Measurements from ENCODE around the gene WDR19. TPM values are rescaled to one million over a fixed set of nuclear protein-coding genes. Genes with fewer than 3 reads are reported as not detected.

WDR19 gene
- total and polyA plus RNA-seq, 2 of the 4 experiments (the other 2 are of a cell fraction), result 16.0 to 22.6 TPM

GRCh38 chr4:39308611-39309010, 126.3 kb downstream of the WDR19 start:
- dilution Hi-C loops (cut with HindIII; ENCODE audit: low sequenced_read_pairs, unreplicated experiment), result no loop called here
- no peak overlapping the region for H2BK120ac ChIP-seq (ENCODE audit: low read depth, low read length)
- TF ChIP-seq BHLHE40 (IDR thresholded peaks at IDR 0.05; ENCODE audit: low read depth, low read length), result no peak
- TF ChIP-seq MXI1 (IDR thresholded peaks at IDR 0.05; ENCODE audit: borderline replicate concordance, low read depth, low read length), result no peak
- TF ChIP-seq RAD21 (IDR thresholded peaks at IDR 0.05; ENCODE audit: low read length), result no peak
- no peak for TF ChIP-seq USF2 (IDR thresholded peaks at IDR 0.05; ENCODE audit: low read depth, low read length)
- H4K91ac ChIP-seq (ENCODE audit: insufficient read depth, low read depth, low read length), result no peak overlapping the region
- ATAC-seq (ENCODE audit: low read depth), result no peak
- ChIA-PET CTCF (no interaction called here), POLR2A (ENCODE audit: unreplicated experiment) (no interaction called here)
- intact Hi-C loops (cut with micrococcal nuclease), result no loop called here
- no peaks in the 10 kb centered on the region for H3K27me3 ChIP-seq (ENCODE audit: control insufficient read depth, insufficient read depth, low read length)
- no peak overlapping the region for H2AK5ac ChIP-seq (ENCODE audit: low read depth, low read length)
- no peak overlapping the region for H2AFZ ChIP-seq (replicated peaks; ENCODE audit: low read length, poor library complexity)
- no peak overlapping the region for H3K4me3 ChIP-seq (ENCODE audit: insufficient read depth, low read depth, low read length)
- H4K20me1 ChIP-seq (ENCODE audit: insufficient read depth, low read length), result no peaks in the 10 kb centered on the region
- no peaks in the 10 kb centered on the region for H3K9me3 ChIP-seq (ENCODE audit: control insufficient read depth, insufficient read depth, low read length)
- H3K4me1 ChIP-seq (ENCODE audit: control insufficient read depth, insufficient read depth, low read length), result 0 out of 2 replicates have a peak, but pooled peaks cover 1% of the 10 kb centered on the region
- H3K18ac ChIP-seq (ENCODE audit: low read depth, low read length), result no peak overlapping the region
- no peak overlapping the region for H4K5ac ChIP-seq (ENCODE audit: low read depth, low read length)
- H3K36me3 ChIP-seq (ENCODE audit: control insufficient read depth, insufficient read depth, low read length), result peaks cover 26% of the 10 kb centered on the region
- WGBS, 2 experiments (ENCODE audit: extremely low coverage in 2 of 2, insufficient read length in 1 of 2), result 97% methylated on average over 4 of the region's 6 CpGs; no CpG with 5 or more reads in 1 of the 2 experiments
- in situ Hi-C loops (cut with MboI; ENCODE audit: low sequenced_read_pairs), result no loop called here
- H3K27ac ChIP-seq (ENCODE audit: insufficient read depth, low read length), result no peak overlapping the region
- no peak overlapping the region for H3K4me2 ChIP-seq (ENCODE audit: low read depth, low read length)
- no TSS peak for BruUV-seq (replicated peaks)
- H3K79me1 ChIP-seq (ENCODE audit: low read depth in 1 of 2, low read length in 2 of 2), result peaks cover 8 to 22% of the 10 kb centered on the region in 2 experiments; a peak in 3 of 4 replicates
- H2BK20ac ChIP-seq (ENCODE audit: low read depth, low read length), result no peak overlapping the region
- H2BK15ac ChIP-seq (ENCODE audit: low read depth, low read length), result no peak overlapping the region
- no peak overlapping the region for H3K9ac ChIP-seq (ENCODE audit: low read depth, low read length)
- no peak for DNase-seq
- H3K14ac ChIP-seq (replicated peaks; ENCODE audit: low read depth, low read length), result no peak overlapping the region
- H3K4ac ChIP-seq (ENCODE audit: low read depth, low read length), result no peak overlapping the region
- no peak overlapping the region for H3K23ac ChIP-seq (ENCODE audit: low read depth, low read length)
- no peak overlapping the region for H2BK5ac ChIP-seq (ENCODE audit: low read depth, low read length, poor library complexity, severe bottlenecking)
- no peak overlapping the region for H2AK9ac ChIP-seq (replicated peaks; ENCODE audit: low read depth, low read length, poor library complexity)
- H4K8ac ChIP-seq (ENCODE audit: low read depth in 2 of 2, low read length in 2 of 2), result no peak overlapping the region
- H3K9me1 ChIP-seq (ENCODE audit: insufficient read depth, low read length), result peaks cover 16% of the 10 kb centered on the region; the same call in 1 of the 2 replicates
- H3K56ac ChIP-seq (ENCODE audit: extremely low read depth, insufficient read depth, low read length), result no peak overlapping the region

Measured in IMR-90 (cell line).